GM19438 (cell line): ENCODE data around the gene RNU6-1.

Experiments
- ATAC-seq: cut with Tn5 transposase; IDR thresholded peaks from one replicate; pipeline ENCODE4 v1.9.1; 2021; ENCODE audit warnings: low read depth; ENCODE audit not compliant: unreplicated experiment

RNU6-1 gene

GRCh38 chr15:67803996-67804843, 35.6 kb downstream of the RNU6-1 start:
- no peak for ATAC-seq

DNA sequence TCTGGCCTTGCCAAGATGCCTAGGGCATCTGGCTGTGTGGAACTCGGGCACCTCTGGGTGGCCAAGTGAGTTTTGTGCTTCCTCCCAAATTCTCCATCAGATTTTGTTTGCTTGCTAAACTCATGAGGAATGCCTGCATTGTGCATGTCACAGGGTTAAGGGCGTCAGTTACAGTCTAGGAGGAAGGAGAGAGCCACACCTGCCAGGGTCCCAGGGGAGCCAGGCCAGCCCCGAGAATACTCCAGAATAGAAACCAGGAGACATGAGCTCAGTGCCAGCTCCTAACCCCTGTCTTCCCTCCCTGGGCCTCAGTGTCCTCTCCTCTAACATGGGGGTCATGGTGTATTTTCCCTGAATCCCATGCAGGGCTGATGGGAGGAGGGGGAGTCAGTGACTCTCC, 36.5 kb downstream of the RNU6-1 start:
- ATAC-seq = no peak

- no peak for ATAC-seq
These were observed 37.6 kb downstream of the RNU6-1 start for GRCh38 chr15:67801926-67802914.

GRCh38 chr15:67801142-67801541, 38.7 kb downstream of the RNU6-1 start:
- ATAC-seq = no peak

GRCh38 chr15:67799801-67800205, 40.0 kb downstream of the RNU6-1 start:
- no peak for ATAC-seq

GRCh38 chr15:67796196-67797127, 43.4 kb downstream of the RNU6-1 start:
- no peak for ATAC-seq

GRCh38 chr15:67794832-67795574, 44.8 kb downstream of the RNU6-1 start:
- no peak for ATAC-seq

GRCh38 chr15:67792250-67792942, 47.4 kb downstream of the RNU6-1 start:
- no peak for ATAC-seq

GRCh38 chr15:67790610-67791319, 49.1 kb downstream of the RNU6-1 start:
- no peak for ATAC-seq
